Measurements from ENCODE around the gene LGALS13.
"Not testable (repeated sequence)": the region's sequence is repeated elsewhere in the genome, so short reads cannot be mapped to it uniquely, and the experiment has no call there.

LGALS13 gene

GRCh38 chr19:39617745-39618144 is 15.4 kb downstream of the LGALS13 start:
- DNase-seq (ENCODE audit: low spot score): no peak

DNA sequence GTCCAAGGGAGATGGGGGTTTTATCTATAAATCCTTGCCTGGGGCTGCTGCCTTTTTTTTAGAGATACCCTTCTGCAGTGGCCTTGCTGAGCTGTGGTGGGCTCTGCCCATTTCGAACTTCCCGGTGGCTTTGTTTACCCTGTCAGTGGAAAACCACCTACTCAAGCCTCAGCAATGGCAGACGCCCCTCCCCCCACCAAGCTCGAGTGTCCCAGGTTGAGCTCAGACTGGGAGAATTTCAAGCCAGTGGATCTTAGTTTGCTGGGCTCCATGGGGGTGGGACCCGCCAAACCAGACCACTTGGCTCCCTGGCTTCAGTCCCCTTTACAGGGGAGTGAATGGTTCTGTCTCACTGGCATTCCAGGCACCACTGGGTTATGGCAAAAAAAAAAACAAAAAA is 21.6 kb downstream of the LGALS13 start:
- DNase-seq (ENCODE audit: low spot score): no peak

DNA sequence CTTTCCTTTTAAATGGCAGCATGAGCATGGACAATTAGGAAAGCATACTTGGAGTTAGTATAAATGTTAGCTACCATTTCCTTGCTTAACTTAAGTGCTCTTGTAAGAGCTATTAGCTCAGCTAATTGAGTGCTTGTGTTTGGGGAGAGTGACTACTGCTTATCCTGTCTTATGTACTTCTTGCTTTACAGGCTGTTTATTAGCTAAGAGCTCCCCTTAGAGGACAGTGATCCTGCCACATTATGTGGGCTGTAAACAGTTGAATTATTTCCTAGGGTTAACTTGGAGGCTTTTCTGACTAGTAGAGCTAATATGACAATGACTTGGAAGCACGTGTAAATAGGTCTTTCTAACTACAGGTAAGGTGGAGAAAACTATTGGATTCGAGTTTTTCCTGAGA is 25.3 kb downstream of the LGALS13 start:
- DNase-seq (ENCODE audit: low spot score): not testable (repeated sequence)

GRCh38 chr19:39631178-39631577 is 28.9 kb downstream of the LGALS13 start:
- no peak for DNase-seq (ENCODE audit: low spot score)

- DNase-seq (ENCODE audit: low spot score): no peak
Observed at GRCh38 chr19:39631626-39632025, 29.3 kb downstream of the LGALS13 start.

GRCh38 chr19:39637891-39638290 is 35.6 kb downstream of the LGALS13 start:
- DNase-seq (ENCODE audit: low spot score): no peak

GRCh38 chr19:39641773-39642172 is 39.4 kb downstream of the LGALS13 start:
- DNase-seq (ENCODE audit: low spot score): no peak

GRCh38 chr19:39643591-39643990 is 41.3 kb downstream of the LGALS13 start:
- no peak for DNase-seq (ENCODE audit: low spot score)

- no peak for DNase-seq (ENCODE audit: low spot score)
Observed at GRCh38 chr19:39645800-39646411, 43.6 kb downstream of the LGALS13 start.

DNA sequence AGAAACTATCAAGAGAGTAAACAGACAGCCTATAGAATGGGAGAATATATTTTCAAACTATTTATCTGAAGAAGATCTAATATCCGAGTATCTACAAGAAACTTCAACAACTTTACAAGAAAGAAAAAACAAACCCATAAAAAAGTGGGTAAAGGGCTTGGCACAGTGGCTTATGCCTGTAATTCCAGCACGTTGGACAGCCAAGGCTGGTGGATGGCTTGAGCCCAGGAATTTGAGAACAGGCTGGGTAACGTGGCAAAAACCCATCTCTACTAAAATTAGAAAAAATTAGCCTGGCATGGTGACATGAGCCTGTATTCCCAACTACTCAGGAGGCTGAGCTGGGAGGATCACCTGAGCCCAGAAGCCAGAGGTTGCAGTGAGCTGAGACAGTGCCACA is 45.6 kb downstream of the LGALS13 start:
- no peak for DNase-seq (ENCODE audit: low spot score)

DNA sequence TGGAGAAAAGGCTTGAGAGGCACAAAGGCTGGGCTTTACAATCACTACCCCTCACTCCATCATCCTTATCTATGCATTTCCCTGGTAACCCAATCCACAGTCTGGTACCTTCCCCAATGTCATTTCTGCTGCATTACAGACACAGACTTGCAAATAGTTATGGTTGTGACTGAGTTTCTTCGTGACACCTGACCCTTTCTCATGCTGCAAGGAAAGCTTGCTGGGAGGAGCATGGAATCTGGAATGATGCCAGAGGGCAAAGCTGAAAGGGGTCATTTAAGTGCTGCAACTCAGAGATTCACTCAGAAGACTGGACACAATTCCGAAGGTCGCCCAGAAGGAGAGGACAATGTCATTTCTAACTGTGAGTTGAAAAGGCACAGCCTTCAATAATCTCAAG is 53.3 kb downstream of the LGALS13 start, which contains the start of gene LGALS16:
LGALS16 (plus strand) TSS at position 301 of the 400 bp plus-strand sequence; CDS start at position 350, 49 bp downstream.
- no peak for DNase-seq (ENCODE audit: low spot score)

Measured in Ammon's horn (tissue), 1 donor.